Measurements from ENCODE around the gene SLC22A7. TPM values are rescaled to one million over a fixed set of nuclear protein-coding genes. Genes with fewer than 3 reads are reported as not detected.
A peak's percentile ranks its signal among the peaks of the same experiment; 100 is the strongest.

The SLC22A7 gene, protein sequence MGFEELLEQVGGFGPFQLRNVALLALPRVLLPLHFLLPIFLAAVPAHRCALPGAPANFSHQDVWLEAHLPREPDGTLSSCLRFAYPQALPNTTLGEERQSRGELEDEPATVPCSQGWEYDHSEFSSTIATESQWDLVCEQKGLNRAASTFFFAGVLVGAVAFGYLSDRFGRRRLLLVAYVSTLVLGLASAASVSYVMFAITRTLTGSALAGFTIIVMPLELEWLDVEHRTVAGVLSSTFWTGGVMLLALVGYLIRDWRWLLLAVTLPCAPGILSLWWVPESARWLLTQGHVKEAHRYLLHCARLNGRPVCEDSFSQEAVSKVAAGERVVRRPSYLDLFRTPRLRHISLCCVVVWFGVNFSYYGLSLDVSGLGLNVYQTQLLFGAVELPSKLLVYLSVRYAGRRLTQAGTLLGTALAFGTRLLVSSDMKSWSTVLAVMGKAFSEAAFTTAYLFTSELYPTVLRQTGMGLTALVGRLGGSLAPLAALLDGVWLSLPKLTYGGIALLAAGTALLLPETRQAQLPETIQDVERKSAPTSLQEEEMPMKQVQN
- not detected for polyA plus RNA-seq (2012; ENCODE audit: insufficient read depth, insufficient read length, low read depth)

DNA sequence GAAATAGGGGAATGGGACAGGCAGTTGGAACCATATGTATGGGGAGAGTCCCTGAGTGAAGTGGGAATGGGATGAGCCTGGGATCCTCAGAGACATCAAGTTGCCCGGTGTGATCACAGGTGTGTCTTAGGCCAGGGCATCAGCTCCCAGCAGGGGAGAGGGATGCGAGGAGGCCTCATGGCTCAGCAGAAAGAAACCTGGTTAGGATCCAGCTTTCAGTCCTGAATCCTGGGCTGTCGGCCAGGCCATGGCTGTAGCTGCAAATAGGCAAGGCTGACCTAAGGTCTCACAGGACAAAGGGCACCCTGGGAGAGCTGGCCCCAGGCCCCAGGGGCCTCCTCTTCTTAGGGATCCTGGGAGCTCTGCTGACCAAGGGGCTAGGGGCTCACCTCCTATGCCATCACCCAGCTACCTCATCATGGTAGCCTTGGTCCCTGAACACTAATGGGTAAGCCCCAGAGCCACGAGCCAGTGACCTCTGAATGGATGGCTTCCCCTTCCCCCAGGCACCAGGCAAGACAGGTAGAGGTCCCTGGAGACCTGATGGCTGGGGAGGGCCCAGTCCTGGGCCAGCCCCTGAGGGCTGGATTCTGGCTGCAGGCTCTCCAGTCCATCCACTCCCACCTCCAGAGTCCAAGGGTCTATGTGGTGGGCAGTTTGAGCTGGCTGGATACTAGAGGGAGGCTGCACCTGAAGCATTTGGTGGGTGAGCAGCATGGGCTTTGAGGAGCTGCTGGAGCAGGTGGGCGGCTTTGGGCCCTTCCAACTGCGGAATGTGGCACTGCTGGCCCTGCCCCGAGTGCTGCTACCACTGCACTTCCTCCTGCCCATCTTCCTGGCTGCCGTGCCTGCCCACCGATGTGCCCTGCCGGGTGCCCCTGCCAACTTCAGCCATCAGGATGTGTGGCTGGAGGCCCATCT, at the start of gene SLC22A7:
SLC22A7 (plus strand) TSS at position 617 of the 921 bp plus-strand sequence; CDS start at position 716, 99 bp downstream.
- H3K9me3 ChIP-seq: no peaks in the 10 kb centered on the region
- no peaks in the 10 kb centered on the region for H3K36me3 ChIP-seq
- H3K4me3 ChIP-seq (ENCODE audit: low read depth, low read length): no peak within 1 kb of the TSS
- TF ChIP-seq, protein P1, sequence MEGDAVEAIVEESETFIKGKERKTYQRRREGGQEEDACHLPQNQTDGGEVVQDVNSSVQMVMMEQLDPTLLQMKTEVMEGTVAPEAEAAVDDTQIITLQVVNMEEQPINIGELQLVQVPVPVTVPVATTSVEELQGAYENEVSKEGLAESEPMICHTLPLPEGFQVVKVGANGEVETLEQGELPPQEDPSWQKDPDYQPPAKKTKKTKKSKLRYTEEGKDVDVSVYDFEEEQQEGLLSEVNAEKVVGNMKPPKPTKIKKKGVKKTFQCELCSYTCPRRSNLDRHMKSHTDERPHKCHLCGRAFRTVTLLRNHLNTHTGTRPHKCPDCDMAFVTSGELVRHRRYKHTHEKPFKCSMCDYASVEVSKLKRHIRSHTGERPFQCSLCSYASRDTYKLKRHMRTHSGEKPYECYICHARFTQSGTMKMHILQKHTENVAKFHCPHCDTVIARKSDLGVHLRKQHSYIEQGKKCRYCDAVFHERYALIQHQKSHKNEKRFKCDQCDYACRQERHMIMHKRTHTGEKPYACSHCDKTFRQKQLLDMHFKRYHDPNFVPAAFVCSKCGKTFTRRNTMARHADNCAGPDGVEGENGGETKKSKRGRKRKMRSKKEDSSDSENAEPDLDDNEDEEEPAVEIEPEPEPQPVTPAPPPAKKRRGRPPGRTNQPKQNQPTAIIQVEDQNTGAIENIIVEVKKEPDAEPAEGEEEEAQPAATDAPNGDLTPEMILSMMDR (IDR thresholded peaks at IDR 0.05; ENCODE audit: low read depth, low read length): no peak
- DNase-seq: no peak
- no peaks in the 10 kb centered on the region for H3K27me3 ChIP-seq
- H3K4me1 ChIP-seq: no peaks in the 10 kb centered on the region

DNA sequence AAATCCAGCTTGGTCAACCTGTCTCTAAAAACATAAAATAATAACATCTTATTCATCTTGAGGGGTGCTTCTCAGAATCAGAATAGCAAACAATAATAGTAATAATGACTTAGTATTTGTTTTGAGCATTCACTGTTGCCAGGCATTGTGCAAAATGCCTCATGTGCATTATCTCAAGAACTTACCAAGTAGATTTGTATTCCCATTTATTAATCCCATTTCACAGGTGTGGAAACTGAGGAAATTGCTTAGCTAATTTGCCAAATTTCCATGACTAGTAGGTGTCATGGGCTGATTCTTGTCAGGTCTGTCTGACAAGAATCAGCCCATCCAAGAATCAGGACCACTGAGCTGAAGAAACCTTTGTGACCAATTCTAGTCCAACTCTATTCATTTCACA, 49.3 kb upstream of the SLC22A7 start:
- peaks cover 11% of the 10 kb centered on the region for H3K27me3 ChIP-seq

DNA sequence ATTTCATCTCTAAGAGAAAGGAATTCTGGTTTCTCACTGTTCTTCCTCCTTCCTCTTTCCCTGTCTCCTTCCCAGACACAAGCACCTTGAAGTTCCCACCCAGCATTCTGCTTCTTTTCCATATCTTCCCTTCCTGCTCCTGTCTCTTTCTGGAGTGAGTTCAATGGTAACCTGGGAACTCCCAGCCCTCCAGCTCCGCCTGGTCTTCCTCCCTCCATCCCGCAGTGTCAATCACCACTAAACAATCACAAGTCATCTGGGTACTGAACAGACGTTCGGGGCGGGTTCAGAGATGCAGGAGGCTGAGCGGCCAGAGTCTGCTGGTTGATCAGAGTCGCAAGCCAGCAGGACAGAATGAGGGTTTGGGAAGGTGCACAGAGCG, 47.1 kb upstream of the SLC22A7 start:
- no peaks in the 10 kb centered on the region for H3K9me3 ChIP-seq
- H3K27me3 ChIP-seq: no peaks in the 10 kb centered on the region
- peaks cover 9% of the 10 kb centered on the region; the same call in 1 of the 2 replicates for H3K4me1 ChIP-seq
- no peaks in the 10 kb centered on the region for H3K36me3 ChIP-seq
- TF ChIP-seq, protein P1 (IDR thresholded peaks at IDR 0.05; ENCODE audit: low read depth, low read length): no peak
- H3K4me3 ChIP-seq (ENCODE audit: low read depth, low read length): peak overlapping the region; percentile 31
- DNase-seq: peak; percentile 66

More for the DNA sequence above, 49.3 kb upstream of the SLC22A7 start:
- TF ChIP-seq, protein P1 (IDR thresholded peaks at IDR 0.05; ENCODE audit: low read depth, low read length): no peak
- no peak overlapping the region for H3K4me3 ChIP-seq (ENCODE audit: low read depth, low read length)
- peaks cover 9% of the 10 kb centered on the region; the same call in 1 of the 2 replicates for H3K4me1 ChIP-seq
- H3K9me3 ChIP-seq: no peaks in the 10 kb centered on the region
- DNase-seq: no peak
- no peaks in the 10 kb centered on the region for H3K36me3 ChIP-seq

DNA sequence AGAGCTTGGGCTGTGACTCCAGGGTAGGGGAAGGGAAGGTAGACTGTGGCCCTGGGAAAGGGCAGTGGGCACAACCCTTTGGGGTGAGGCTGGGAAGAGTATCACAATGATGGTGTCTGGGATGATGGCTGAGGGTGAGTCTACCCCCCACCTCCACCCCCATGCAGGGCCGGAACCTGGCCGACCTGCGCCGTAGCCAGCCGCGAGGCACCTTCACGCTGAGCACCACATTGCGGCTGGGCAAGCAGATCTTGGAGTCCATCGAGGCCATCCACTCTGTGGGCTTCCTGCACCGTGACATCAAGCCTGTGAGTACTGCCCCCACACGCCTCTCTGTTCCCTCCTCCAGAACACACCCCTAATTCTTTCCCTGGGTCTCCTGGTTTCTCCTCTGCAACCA, 44.7 kb upstream of the SLC22A7 start:
- Histone ChIP-seq H3K9me3 (no peaks in the 10 kb centered on the region), H3K4me3 (ENCODE audit: low read depth, low read length) (no peak overlapping the region), H3K4me1 (peaks cover 9% of the 10 kb centered on the region; the same call in 1 of the 2 replicates), H3K27me3 (no peaks in the 10 kb centered on the region), H3K36me3 (no peaks in the 10 kb centered on the region)
- no peak for DNase-seq
- TF ChIP-seq, protein P1 (IDR thresholded peaks at IDR 0.05; ENCODE audit: low read depth, low read length): no peak

DNA sequence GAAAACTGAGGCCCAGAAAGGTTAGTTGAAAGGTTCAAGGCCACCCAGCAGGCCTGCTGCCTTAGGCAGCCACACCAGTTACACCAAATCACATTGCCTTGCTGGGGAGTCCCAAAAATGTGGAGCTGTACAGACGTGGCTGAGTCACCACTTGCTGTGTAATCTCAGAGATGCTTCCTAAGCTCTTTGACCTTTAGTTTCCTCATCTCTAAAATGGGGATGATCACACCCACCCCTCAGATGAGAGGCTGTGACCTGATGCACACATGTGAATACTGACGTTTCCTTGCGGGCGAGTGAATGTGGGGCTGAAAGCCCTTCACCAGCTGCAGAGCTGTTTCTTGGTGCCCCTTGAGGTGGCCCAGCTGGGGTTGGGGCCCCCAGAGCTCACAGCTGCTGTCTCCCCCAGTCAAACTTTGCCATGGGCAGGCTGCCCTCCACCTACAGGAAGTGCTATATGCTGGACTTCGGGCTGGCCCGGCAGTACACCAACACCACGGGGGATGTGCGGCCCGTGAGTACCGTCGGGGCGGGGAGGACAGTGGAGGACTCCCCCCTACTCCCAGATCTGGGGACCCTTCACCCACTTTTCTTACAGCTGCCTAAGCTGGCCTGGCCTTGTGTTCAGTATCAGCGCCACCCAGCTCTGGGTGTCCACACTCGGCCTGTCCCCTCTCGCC, 43.8 kb upstream of the SLC22A7 start:
- H3K9me3 ChIP-seq: no peaks in the 10 kb centered on the region
- H3K4me3 ChIP-seq (ENCODE audit: low read depth, low read length): no peak overlapping the region
- no peaks in the 10 kb centered on the region for H3K27me3 ChIP-seq
- peaks cover 9% of the 10 kb centered on the region; the same call in 1 of the 2 replicates for H3K4me1 ChIP-seq
- TF ChIP-seq, protein P1 (IDR thresholded peaks at IDR 0.05; ENCODE audit: low read depth, low read length): no peak
- DNase-seq: no peak
- H3K36me3 ChIP-seq: no peaks in the 10 kb centered on the region

All from BE2C (cell line).